NCI-H524 (cell line): ENCODE data around the gene PIRT.
A peak's percentile ranks its signal among the peaks of the same experiment; 100 is the strongest.
"Not testable (repeated sequence)": the region's sequence is repeated elsewhere in the genome, so short reads cannot be mapped to it uniquely, and the experiment has no call there.

Experiments used
- DNase-seq, 2 experiments: peaks; one replicate each; lab custom pipeline; 2025; lab: John Stamatoyannopoulos, UW

Gene PIRT

DNA sequence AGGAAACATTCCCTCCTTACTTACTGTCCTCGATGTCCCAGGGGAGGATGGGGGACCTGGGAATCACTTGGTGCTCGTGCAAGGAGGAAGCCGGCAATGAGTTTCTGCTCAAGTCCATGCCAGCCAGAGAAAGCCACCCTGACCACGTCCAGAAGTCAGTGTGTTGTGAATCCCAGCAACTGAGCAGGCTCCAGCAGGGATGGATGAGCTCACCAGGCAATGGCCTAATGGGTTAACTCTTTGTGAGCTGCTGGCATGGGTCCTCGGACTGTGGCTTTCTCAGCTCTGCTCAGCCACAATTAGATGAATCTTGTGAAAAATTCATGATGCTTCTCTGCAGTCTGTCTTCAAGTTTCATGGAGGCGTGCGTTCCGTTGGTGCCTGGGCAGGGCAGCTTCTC, at the start of gene PIRT:
Gene PIRT, minus strand, starts transcription at position 167 of the 400 bp plus-strand sequence. CDS start 12,442 bp downstream, outside the sequence.
- DNase-seq: no peak

DNA sequence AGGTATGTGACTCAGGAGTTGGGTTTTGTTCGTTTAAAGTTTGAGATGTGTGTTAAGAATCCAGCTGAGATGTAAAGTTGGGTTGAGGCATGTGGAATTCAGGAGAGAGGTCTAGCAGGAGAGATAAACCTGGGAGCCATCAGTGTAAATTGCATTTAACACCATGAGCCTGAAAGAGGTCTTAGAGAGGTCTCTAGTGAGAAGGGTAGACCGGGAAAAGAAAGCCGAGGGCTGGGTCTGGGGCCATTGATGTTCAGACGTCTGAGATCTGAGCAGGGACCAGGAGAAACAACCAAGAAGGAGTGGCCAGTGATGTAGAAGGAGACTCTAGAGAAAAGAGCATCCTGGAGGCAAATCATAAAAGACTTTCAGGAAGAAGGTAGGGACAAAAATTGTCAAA, 44.1 kb upstream of the PIRT start:
- no peak for DNase-seq

GRCh38 chr17:10879190-10879836, 41.4 kb upstream of the PIRT start:
- DNase-seq: peak in 1 of 2 experiments; percentile 6

DNA sequence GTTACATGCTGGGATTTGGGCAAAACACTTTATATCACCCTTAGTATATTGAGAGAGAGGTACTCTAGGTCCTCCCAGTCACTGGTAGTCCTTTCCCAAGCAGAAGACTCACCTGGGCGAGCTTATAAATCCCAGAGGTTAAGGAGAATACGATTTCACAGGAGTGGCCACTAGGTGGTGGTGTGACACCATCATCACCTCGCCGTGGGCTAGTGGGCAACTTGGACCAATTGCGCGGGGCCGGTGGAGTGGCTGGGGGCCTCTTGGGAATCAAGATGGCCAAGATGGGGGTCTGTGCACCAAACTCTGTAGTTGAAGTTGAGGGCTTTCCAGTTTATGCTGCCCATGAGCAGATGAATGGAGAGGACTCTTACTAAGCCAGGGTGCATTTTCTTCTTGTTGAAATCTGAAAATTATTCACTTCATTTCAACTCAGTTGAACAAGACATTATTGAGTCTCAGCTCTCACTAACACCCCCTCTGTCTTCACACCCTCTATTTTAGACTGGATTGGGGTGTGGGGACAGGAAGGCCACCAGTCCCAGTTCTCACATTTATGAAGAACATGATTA, 38.2 kb upstream of the PIRT start:
- peak; percentile 28 to 47 for DNase-seq

GRCh38 chr17:10875430-10875851, 37.6 kb upstream of the PIRT start:
- DNase-seq: no peak

DNA sequence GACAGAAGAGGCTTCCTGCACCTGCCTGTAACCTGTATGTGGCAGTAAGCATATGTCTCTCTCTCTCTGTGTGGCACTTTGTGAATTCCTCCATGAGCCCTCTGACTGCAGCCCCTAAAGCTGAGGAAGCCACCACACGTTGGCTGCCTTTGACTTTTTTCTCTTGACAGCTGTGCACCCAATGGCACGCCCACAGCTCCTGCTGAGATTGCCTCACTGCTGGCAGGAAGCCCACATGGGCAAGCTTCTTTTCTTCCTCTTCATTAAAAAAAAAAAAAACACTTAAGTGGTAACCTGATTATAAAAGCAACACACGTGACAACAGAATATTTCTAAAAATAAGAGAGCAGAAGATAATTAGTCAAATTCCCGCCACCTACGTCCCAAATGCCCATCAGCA, 34.0 kb upstream of the PIRT start:
- DNase-seq: peak; percentile 51 to 58

DNA sequence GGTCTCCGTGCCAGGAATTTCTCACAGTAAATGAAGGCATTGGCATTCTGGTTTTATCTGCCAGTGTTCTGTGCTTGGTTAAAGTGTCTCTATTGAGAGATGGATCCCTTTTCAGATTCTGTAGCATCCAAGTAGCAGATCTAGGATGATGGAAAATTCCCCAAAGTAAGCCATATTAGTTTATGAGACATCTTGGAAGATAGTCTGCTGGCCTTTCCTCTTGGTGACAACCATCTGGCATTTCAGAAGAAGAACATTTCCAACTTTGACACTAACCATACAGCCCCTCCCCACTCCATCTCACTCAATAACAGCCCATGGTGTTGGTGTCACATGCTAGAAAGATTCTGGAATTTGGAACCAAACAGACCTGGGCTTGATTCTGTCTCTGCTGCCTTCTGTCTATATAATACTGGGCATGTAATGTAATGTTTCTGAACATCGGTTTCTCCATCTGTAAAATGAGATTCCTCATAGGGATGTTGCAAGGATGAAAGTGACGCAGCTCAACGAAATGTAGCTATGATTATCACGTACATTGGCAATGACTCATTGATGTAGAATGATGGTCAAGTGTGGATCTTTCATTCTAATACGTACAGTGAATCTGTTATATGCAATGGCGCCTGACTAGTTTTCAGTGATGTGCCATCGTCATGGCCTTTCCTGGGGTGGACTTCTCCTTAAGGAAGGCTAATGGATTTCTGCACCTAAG, 32.6 kb upstream of the PIRT start:
- DNase-seq: no peak

GRCh38 chr17:10868744-10869143, 30.9 kb upstream of the PIRT start:
- not testable (repeated sequence) for DNase-seq

DNA sequence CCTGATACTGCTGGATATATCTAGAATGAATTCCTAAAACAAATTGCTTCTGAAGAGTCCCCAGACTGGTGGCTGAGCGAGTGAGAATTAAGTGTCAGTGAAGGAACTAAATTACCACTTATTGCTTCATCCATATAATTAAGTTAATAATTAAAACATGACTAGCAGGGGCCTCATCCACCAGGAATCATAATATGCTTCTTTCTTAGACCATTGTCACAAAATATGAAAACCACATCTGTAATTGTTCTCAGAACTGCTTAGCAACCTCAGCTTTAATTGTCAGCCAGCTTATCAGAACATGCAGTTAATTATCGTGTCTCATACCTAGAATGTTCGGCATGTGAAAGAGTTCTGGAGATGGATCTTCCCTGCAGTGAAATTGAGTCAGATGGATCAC, 21.2 kb upstream of the PIRT start:
- DNase-seq: no peak

- DNase-seq: no peak
Measured at GRCh38 chr17:10857976-10858375, 20.1 kb upstream of the PIRT start.

DNA sequence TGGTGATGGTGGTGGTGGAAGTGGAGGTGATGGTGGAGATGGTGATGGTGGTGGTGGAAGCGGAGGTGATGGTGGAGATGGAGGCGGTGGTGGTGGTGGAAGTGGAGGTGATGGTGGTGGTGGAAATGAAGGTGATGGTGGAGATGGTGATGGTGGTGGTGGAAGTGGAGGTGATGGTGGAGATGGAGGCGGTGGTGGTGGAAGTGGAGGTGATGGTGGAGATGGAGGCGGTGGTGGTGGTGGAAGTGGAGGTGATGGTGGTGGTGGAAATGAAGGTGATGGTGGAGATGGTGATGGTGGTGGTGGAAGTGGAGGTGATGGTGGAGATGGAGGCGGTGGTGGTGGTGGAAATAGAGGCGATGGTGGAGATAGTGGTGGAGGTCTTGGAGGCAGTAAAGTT, 8.7 kb upstream of the PIRT start:
- DNase-seq: not testable (repeated sequence)

GRCh38 chr17:10845388-10845751, 7.5 kb upstream of the PIRT start:
- DNase-seq: no peak

- DNase-seq: peak; percentile 33 to 59
Measured at GRCh38 chr17:10844621-10845387, 6.9 kb upstream of the PIRT start.

DNA sequence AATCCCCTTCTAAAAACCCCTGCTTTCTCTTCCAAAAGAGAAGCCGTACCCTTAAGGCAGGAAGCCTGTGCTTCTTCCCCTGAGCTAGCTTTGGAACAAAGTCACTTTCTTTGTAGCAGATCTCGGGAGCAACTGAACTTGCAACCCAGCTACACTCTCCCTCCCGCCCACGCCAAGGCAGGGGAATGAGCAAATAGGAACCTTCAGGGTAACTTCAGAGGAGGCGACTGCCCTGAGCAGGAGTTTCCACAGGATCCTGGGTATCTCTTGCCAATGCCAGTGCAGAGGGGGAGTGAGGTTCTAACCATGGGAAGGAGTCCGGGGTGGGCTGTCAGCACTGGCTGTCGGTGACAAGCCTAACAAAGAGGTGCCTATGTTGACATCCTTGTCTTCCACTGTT, 5.9 kb upstream of the PIRT start:
- DNase-seq: no peak

DNA sequence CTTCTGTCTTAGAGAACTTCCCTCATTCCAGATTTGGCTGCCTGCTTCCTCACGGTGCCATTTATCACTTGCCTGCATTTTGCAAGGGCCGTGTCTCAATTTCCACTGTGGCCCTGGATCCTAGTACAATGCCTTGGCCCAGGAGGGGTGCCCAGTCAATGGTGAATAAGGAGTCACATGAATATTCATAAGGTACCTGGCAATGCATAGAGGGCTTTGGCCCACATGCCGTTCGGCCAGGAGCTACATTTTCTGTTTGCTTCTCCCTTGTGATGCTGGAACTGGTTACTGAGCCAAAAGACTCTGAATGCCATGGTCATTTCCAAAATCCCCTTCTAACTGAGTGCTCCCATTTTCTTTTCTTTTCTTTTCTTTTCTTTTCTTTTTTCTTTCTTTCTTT, 4.8 kb upstream of the PIRT start:
- DNase-seq: no peak

GRCh38 chr17:10838682-10839081, 795 bp upstream of the PIRT start:
- no peak for DNase-seq

GRCh38 chr17:10836966-10837590, 809 bp downstream of the PIRT start:
- DNase-seq: no peak

DNA sequence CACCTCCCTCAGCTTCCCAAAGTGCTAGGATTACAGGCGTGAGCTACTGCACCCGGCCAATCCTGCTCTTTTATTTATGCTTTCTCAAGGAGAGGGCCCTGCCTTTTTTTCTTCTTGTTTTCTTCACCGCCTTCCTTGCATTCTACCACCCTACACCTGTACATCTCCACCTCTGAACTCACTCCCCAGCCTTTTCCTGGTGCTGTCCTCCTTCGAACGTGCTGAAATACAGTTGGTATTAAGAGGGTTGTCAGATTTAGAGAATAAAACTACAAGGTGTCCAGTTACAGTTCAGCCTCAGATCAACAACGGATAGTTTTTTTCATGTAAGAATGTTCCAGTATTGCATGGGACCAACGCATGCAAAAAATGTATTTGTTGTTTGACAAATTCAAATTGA, 1.7 kb downstream of the PIRT start:
- no peak for DNase-seq

- DNase-seq: no peak
Measured at GRCh38 chr17:10831696-10832095, 6.2 kb downstream of the PIRT start.

DNA sequence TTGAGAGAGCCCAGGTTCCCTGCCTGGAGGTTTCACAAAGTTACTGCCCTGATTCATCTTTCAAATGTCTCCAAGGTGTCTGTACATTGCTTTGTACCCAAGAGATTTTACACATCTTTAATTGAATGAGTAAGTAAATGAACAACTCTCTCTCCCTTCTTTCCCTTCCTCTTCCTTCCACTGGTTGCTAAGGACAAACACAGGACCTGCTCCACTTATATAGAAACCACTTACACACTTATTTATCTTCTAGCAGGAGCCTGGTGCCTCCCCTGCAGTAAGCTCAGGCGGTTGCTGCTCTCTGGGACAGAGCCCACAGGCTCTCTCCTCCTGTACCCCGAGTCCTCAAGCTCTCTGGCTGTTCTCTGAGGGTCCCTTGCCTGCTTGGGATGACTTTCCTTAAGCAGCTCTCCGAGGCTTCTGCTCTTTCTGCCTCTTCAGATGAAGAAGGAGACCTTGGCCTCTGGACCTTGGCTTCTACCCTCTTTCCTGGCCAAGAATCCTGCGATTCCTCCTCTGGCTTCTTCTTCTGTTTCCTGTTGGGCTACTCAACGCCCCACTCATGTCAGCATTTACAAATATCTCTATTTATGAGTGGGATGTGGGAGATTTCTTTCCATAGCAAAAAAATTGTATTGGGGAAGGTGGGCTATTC, 9.9 kb downstream of the PIRT start:
- no peak for DNase-seq

- no peak for DNase-seq
Measured at GRCh38 chr17:10824874-10825273, 13.0 kb downstream of the PIRT start.

DNA sequence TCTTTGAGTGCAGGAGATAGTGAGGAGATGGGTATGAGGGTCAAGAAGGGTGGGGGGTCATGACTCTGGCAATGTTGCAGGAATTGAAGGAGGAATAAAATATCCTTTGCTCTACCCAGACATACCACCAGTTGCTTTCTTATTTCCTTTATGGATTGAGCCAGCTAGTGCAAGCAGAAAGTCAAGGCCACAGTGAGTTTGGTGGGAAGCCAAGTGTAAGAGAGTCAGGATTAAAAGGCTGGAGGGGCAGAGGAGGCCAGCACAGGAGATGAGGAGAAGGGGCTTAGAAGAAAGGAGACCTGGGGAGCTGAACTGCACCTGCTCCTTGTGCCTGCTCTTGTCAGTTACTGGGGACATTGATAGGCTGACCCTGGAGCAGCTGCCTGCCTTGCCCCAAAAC, 16.1 kb downstream of the PIRT start:
- no peak for DNase-seq
